HG03159 (cell line): ENCODE measurements around the gene NAA10.

Source experiments
- ATAC-seq: cut with Tn5 transposase; IDR thresholded peaks from one replicate; pipeline ENCODE4 v1.9.1; 2021; ENCODE audit warnings: mild to moderate bottlenecking, moderate library complexity; ENCODE audit not compliant: unreplicated experiment

Gene NAA10

DNA sequence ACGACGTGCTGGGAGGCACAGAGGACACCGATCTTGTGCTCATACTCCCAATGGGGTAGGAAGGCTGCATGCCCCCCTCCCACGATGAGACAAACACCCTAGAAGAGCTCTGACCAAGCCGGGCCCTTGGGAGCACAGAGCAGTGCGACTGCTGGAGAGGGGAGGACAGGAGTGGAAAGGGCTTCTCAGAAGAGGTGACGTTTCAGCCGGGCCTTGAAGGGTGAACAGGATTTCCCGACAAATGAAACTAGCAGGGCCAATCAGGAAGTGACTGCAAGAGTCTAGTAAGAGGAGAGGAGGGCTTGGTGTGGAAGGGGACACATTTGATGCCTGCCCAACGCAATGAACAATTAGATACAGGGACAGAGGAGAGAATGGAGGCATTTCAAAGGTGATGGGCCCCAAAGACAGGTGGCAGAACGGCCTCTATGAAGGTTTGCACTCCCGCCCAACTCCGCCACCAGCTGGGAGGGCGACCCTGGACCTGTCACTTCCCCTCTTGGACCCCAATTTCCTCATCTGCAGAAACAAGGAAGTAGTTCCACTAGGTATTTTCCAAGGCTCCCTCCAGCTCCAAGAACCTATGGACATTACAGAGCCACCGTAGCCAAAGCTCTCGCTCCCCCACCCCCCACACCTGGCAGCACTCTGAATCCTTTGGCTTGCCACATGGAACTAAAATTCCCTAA lies 32.8 kb upstream of the NAA10 start:
- ATAC-seq = no peak

GRCh38 chrX:153966841-153967535 lies 32.2 kb upstream of the NAA10 start:
- ATAC-seq = no peak

GRCh38 chrX:153966283-153966688 lies 31.4 kb upstream of the NAA10 start:
- no peak for ATAC-seq

- ATAC-seq = no peak
Observed at GRCh38 chrX:153965406-153965805, 30.6 kb upstream of the NAA10 start.

- no peak for ATAC-seq
Observed at GRCh38 chrX:153964105-153964504, 29.3 kb upstream of the NAA10 start.

DNA sequence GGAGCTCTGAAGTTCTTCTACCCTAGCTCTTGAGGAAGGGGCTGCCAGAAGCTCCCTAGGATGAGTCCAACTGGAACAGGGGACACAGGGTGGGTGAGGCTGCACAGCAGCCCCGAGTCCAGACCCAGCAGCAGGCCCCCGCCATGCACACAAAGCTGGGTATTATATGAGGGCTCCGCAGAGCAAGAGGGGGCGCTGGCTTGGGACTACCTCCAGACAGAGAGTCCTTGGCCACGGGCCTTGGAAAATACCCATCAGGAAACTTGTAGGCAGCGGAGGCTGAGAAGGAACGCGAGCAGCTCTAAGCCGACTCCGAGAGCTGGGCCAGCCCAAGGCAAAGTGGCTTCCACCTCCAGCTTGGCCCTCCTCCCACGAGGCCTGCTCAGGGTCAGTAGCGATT lies 28.7 kb upstream of the NAA10 start:
- no peak for ATAC-seq

- ATAC-seq = no peak
Observed at GRCh38 chrX:153961292-153961691, 26.5 kb upstream of the NAA10 start.

DNA sequence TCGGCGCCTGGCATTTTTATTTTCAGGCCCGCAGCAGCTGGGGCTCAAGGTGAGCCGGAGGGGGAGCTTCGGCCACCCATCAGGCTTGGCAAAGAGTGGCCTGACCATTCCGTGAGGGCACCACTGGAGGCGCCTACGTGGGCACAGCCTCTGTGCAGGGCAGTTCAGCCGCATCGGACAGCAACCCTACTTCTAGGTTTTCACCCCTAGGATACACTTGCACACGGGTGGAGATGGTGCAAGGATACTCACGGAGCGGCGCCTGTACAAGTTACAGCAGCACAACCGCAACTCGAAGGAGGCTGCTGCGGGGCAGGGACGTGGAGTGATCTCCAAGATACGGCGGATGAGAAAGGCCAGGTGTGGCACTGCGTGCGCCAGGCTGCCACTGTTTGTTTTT lies 25.9 kb upstream of the NAA10 start:
- no peak for ATAC-seq

DNA sequence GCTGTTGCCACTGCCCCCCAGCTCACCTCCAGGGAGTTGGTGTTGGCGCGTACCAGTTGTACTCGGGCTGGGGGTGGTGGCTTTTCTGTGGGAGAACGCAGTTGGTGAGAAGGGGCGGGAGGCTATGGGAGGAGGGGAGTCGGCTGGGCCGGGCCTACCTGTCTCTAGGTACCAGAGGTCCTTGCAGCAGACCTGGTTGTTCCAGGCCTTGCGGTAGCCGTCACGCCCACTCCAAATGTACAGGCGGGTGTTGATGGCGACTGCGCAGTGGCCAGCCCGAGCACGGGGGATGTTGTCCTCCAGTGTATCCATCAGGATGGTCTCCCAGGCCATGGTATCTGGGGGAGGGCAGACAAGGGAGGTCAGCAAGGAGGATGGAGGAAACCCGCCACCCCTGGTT lies 25.2 kb upstream of the NAA10 start:
- ATAC-seq = no peak

DNA sequence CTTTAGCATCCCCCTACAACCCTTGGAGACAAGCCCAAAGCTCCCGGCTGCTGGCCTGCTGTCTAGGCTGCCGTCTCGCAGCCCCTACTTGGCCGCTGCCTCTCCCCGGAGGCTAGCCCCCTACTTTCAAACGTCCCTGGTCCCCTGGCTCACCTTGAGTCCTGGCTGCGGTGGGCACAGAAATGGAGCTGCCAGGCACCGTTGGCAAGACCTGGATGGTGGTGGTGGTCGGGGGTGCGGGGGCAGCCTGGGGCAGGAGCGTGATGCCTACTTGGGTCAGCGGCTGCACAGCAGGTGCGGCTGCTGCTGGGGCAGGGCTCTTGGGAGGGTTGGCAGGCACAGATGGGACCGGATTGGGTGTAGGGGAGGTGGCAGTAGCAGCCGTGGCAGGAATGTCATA lies 24.8 kb upstream of the NAA10 start:
- no peak for ATAC-seq

GRCh38 chrX:153958605-153959004 lies 23.8 kb upstream of the NAA10 start:
- ATAC-seq = no peak

DNA sequence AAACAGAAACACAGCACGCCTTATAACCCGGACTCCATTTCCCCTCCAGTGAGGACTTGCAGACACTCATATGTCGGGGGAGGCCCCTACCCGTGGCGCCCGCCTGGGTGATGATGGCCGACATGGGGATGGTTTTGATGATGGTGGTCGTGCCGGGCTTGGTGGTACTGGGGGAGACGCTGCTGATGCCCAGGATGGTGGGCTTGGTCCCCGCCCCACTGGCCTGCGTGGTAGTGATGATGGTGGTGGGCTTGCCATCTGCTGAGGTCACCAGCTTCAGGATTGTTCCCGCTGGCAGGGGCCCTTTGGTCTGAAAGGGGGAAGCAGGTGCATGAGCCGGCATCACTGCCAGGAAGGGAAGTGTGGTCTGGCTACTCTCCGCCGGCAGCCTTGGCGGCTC lies 22.4 kb upstream of the NAA10 start:
- ATAC-seq = no peak

DNA sequence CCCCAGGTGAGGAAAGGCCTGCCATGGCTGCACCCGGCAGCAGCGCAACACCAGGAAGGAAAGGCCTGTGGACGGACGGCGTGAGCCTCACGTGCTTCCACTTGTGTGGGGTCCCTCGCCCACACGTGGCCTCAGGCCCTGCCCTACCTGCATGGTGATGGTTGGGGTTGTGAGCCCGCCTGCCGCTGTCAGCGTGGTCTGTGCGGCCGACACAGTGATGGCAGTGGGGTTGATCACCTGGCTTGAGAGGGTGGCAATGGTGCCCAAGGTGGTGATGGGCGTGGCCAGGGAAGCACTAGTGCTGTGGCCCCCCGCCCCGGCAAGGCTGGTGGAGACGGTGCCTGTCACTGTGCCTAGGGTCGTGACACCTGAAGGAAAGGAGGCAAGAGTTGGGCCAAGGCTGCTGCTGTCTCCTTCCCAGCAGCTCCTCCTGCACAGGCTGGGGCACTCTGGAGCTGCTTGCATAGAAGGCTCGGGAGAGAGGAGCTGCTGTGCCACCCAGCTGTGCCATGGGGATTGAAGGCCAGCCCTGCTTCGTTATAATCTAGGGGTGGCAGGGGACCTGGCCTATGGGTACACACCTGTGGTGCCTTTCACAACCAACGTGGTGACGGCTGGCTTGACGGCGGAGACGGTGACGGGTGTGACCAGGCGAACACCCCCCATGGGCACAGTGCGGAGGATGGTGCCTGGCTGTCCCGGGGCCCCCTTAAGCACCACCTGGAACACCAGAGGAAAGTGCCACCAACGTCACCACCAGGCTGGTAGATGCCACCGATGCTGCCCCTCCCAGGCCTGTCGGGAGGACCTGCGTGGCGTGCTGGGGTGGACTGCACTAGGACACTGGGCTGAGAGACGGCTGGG lies 21.4 kb upstream of the NAA10 start:
- ATAC-seq = no peak

GRCh38 chrX:153955228-153955732 lies 20.4 kb upstream of the NAA10 start:
- no peak for ATAC-seq

DNA sequence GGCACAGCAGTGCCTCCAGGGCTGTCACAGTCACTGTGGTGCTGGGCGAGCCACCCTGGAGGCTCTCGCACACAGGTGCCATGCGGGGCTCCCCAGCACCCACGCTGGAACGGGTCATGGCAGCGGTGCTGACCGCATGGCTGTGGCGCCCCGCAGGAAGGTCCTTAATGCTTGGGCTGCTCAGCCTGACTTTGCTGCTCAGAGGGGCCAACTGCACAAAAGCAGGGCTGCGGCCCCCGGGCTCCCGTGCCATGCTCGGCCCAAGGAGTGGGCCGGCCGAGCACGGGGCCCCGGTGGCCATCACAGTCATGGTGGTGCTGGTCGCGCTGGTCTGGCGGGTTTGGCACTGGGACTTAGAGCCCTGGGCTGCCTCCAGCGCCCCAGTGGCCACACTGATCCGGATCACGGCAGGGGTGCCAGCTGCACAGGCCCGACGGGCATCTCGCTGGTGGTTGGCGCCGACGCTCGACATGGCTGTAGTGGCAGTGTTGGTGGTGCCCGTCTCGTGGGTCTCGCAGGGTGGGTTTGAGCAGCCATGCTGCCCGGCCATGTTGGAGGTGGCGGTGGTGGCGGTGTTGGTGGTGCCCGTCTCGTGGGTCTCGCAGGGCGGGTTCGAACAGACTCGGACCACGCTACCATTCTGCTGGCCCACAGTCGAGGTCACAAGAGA lies 19.9 kb upstream of the NAA10 start:
- no peak for ATAC-seq

- ATAC-seq = no peak
Observed at GRCh38 chrX:153953892-153954557, 19.2 kb upstream of the NAA10 start.

DNA sequence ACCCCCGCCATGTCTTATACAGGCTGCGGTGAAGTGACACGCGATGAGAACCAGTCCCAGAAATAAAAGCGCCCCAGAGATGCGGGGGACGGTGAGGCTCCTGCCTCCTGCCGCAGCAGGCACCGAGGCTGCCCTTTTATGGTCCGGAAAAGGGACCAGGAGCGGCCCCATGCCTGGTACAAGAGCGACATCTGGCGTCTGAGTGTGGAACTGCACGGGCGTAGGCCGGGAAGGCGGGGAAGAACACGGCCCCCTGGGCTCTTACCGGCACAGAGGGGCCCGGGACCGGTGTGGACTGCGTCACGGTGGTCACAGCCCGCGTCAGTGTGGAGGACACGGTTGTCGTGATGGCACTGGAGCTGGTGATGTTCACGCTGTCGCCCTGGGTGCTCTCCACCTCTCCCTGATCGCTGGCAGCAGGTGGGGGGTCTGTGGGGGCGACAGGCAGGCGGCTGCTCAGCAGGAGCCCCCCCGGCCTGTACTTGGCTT lies 18.5 kb upstream of the NAA10 start:
- ATAC-seq = no peak

DNA sequence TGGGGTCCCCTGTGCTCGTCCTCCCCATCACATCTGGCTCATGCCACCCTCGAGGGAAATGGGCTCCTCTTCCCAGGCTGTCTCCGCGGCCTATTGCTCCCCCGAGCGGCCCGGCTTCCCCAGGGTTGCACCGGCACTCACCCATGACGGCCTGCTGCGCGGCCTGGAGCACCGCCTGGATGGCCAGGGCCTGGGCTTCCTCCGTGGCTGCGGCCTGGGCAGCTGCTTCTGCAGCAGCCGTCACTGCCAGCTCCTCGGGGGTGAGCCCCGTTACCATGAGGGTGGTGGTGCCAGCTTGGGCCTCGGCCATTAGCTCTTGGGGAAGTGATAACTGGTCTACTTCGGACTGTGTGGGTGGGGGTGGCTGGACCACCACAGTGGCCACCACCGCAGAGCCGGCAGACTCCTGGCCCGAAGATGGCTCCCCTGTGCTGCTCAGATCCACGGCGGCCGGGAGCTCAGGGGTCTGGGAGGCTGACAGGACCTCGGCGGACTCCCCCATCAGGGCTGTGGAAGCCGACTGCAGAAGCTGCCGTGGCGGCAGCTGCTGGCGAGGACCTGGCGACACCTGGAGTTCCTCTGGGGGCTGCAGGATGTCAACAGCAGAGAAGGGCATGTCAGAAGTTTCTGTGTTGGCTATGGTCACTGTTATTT lies 17.7 kb upstream of the NAA10 start:
- no peak for ATAC-seq

GRCh38 chrX:153951683-153952372 lies 17.0 kb upstream of the NAA10 start:
- ATAC-seq = no peak
